GM04504 (cell line): ENCODE measurements around the gene CBX7.

Experiments
- DNase-seq: peaks from one replicate; pipeline ENCODE4 v3.0.0-alpha.2; 2012; ENCODE audit warnings: low read depth

CBX7 gene

DNA sequence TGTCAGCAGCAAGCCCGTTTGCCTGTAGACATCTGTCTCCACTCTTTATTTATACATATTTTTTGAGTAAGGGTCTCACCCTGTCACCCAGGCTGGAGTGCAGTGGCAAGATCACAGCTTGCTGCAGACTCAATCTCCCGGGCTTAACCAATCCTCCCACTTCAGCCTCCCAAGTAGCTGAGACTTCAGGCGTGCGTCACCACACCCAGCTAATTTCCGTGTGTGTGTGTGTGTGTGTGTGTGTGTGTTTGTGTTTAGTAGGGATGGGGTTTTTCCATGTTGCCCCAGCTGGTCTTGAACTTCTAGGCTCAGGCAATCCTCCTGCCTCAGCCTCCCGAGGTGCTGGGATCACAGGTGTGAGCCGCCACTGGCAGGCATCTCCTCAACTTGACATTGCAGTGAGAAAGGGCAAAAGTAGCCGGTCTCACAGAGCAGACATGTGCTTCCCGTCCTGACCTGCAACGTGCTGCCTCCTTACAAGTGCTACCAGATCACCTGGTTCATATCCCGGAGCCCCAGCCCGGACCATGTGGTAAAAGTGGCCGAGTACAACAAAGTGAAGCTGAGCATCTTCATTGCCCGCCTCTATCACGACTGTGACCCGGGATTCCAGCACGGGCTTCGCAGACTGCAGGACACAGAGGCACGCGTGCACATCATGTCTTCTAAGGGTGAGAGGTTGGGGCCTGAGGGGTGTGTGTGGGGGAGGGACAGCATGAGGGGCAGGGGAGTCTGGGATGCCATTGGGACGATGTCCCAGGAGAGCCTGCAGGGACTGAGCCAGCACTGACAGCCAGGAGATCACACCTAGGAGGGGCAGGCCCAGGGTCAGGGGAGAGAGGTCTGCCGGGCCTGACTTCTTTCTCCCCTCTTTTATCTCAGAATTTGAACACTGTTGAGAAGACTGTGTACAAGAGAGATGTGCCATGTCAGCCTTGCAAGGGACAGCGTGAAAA, 61.1 kb downstream of the CBX7 start:
- DNase-seq: no peak

- no peak for DNase-seq
Measured at GRCh38 chr22:39090426-39091064, 61.9 kb downstream of the CBX7 start.

DNA sequence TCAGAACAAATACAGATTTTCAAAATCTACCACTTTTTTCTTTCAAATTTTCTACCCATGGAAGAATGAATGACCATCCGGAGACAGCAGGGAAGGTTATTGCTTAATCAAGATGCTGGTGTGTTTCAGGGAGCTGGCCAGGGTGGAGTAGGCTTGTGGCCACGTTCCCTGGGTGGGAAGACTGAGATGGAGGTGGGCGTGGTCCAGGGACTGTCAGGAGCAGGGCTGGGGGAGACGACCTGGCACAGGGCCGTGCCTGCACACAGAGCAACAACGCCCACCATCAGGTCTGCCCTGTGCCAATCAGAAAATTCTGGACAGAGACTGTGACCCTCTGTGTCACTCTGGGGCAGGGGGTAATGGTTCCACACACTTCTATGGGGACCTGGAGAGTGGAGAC, 62.6 kb downstream of the CBX7 start:
- DNase-seq: no peak

GRCh38 chr22:39088685-39089032, 63.8 kb downstream of the CBX7 start:
- DNase-seq: no peak

DNA sequence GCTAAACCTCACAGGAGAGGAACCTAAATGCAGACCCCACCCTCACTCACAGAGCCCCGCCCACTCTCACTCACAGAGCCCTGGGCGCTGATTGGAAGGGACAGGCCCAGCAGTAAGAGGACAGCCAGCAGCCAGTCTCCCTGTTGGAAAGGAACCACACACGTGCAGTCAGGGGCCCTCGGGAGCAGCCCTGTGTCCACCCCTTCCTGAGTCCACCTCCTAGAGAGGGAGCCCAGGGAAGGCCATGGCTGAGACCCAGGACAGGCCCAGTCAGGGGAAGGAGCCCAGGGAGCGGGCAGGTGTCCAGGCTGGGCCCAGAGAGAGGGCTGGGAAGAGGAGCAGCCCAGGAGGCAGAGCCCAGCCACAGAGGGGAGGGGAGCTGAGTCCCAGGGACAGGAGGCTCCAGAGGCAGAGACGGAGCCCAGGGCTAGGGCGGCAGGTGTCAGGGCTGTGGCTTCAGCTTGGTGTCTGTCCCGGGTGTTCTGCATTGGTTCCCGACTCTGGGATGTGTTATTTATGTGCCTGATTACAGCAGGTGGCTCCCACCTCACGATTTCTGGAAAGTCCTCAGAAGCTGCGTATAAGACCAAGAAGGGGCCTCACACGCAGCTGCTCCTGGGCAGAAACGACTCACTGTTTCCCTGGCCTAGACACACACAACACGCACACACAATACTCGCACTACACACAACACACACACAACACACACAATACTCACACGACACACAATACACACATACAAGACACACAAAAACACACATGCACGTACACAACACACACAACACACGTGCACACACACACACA, 64.4 kb downstream of the CBX7 start:
- DNase-seq: no peak

- no peak for DNase-seq
Measured at GRCh38 chr22:39087098-39087497, 65.4 kb downstream of the CBX7 start.

GRCh38 chr22:39084666-39085065, 67.8 kb downstream of the CBX7 start:
- DNase-seq: no peak

DNA sequence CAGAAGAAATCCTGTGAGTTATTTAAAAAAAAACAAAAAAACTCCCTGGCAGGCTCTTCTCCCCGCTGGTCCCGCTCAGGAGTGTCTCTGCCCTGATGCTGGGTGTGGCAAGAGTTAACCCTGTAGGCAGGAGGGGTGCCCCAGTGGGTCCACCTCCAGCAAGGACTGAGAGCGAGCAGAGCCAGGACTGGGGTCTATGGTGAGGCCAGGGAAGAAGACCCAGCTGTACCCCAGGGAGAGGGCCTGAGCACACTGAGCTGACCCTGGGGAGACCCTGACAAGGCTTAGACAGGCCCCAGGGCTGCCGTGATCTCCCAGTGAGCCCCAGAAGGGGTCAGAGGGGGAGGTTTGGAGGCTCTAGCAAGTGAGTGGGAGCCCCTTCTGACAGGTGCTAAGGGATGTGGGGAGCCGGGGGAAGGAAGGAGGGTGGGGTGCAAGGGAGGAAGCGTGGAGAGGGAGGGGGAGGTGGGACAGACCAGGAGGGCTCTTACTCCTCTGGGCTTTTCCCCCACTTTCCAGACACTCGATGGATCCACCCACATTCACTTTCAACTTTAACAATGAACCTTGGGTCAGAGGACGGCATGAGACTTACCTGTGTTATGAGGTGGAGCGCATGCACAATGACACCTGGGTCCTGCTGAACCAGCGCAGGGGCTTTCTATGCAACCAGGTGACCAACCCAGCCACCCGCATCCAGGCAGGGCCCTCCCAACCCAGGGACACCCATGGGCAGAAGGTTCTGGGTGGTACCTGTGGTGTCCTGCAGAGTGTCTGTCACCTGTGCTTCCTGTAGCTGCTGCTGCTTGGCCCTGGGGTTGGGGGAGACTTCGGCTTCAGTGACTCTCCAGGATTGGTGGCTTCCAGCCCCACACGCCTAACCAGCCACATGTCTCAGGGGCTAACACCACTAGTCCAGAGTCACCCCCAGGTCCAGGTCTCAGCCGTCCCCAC, 69.0 kb downstream of the CBX7 start:
- DNase-seq: no peak

- no peak for DNase-seq
Measured at GRCh38 chr22:39081598-39081997, 70.9 kb downstream of the CBX7 start.

DNA sequence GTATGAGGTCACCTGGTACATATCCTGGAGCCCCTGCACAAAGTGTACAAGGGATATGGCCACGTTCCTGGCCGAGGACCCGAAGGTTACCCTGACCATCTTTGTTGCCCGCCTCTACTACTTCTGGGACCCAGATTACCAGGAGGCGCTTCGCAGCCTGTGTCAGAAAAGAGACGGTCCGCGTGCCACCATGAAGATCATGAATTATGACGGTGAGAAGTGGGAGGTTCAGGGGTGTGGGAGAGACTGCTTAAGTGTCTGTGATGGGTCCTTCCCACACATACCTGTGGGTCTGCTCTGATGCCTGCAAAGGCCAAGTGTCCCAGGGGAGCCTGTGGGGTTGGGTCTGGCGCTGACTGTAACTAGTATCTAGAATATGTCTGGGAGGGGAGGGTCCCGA, 71.5 kb downstream of the CBX7 start:
- no peak for DNase-seq
